Ovary (tissue), 3 donors: ENCODE results near the gene FOXP3.

Experiments used
- CTCF ChIP-seq, 3 donors: fragments of 450-650 bp in 2 of 3; fragments of 200-600 bp in 1 of 3; IDR thresholded peaks; one replicate each; pipeline versions ENCODE4 v1.5.1 to v1.8.0; 2016 to 2022; ENCODE audit warnings: antibody characterized with exemption in 3 of 3, mild to moderate bottlenecking in 1 of 3
- EP300 ChIP-seq: sonication (generic); formaldehyde crosslinking; IDR thresholded peaks from one replicate; pipeline ENCODE4 v1.6.1; 2017; ENCODE audit warnings: antibody characterized with exemption
- POLR2A ChIP-seq: fragments of 450-650 bp; IDR thresholded peaks from one replicate; pipeline ENCODE4 v1.6.1; 2017; ENCODE audit warnings: antibody characterized with exemption, mild to moderate bottlenecking, moderate library complexity
- donor health status: DM: no; HTN: no; CAD: no.

- TF ChIP-seq CTCF (IDR thresholded peaks at IDR 0.05) = no peak
- no peak for TF ChIP-seq POLR2A
- no peak for TF ChIP-seq EP300
Measured at GRCh38 chrX:49258749-49259124, 5.8 kb downstream of the FOXP3 start.
